Stimulated activated CD4-positive, alpha-beta T cell treated with anti-CD3 and anti-CD28 coated beads, Interleukin-12 subunit alpha, Interleukin-12 subunit beta, amount 100 ng/mL, for 48 hours (primary cell): ENCODE measurements around the gene OR51Q1.

ENCODE experiments used
- DNase-seq, 3 donors: peaks; one replicate each; pipeline ENCODE4 v3.0.0-alpha.2; 2020; ENCODE audit warnings: low read depth in 2 of 3, low spot score in 1 of 3

OR51Q1 gene

GRCh38 chr11:5421811-5422210 is at the start of gene OR51Q1:
Gene OR51Q1 (plus strand): TSS chr11:5422111. CDS start chr11:5422201, 90 bp downstream.
- no peak for DNase-seq

- peak; percentile 2 to 37 (median 10) for DNase-seq
Measured at GRCh38 chr11:5380740-5381342, 41.1 kb upstream of the OR51Q1 start.

- DNase-seq = no peak
Measured at GRCh38 chr11:5383576-5383975, 38.3 kb upstream of the OR51Q1 start, which contains the start of gene OR51M1. Gene OR51M1 (plus strand): TSS chr11:5383812. CDS start chr11:5389399, 5,587 bp downstream.

GRCh38 chr11:5384335-5384734 is 37.6 kb upstream of the OR51Q1 start:
- no peak for DNase-seq

- no peak for DNase-seq
Measured at GRCh38 chr11:5390210-5390609, 31.7 kb upstream of the OR51Q1 start.

GRCh38 chr11:5394091-5394490 is 27.8 kb upstream of the OR51Q1 start:
- no peak for DNase-seq

GRCh38 chr11:5398936-5399335 is 23.0 kb upstream of the OR51Q1 start:
- DNase-seq = no peak

GRCh38 chr11:5405173-5405572 is 16.7 kb upstream of the OR51Q1 start:
- DNase-seq = no peak

- DNase-seq = no peak
Measured at GRCh38 chr11:5420993-5421392, 918 bp upstream of the OR51Q1 start.

GRCh38 chr11:5423131-5423530 is 1.2 kb downstream of the OR51Q1 start:
- DNase-seq = no peak

- DNase-seq = no peak
Measured at GRCh38 chr11:5441414-5441813, 19.5 kb downstream of the OR51Q1 start, which contains the start of gene OR51I1. Gene OR51I1 (minus strand): TSS chr11:5441514. CDS start chr11:5441514, 0 bp downstream.

GRCh38 chr11:5443835-5444393 is 22.0 kb downstream of the OR51Q1 start:
- DNase-seq = no peak

GRCh38 chr11:5449023-5449422 is 27.1 kb downstream of the OR51Q1 start, which contains the start of gene OR51I2:
Gene OR51I2 (plus strand): TSS chr11:5449323. CDS start chr11:5453489, 4,166 bp downstream.
- DNase-seq = no peak

GRCh38 chr11:5449432-5449831 is 27.5 kb downstream of the OR51Q1 start:
- DNase-seq = no peak

GRCh38 chr11:5460983-5461621 is 39.2 kb downstream of the OR51Q1 start:
- no peak for DNase-seq

GRCh38 chr11:5467527-5467926 is 45.6 kb downstream of the OR51Q1 start:
- no peak for DNase-seq
